Activated CD4-positive, alpha-beta T cell treated with anti-CD3 and anti-CD28 coated beads, Interleukin-2, amount 50 U/mL, for 24 hours (primary cell): ENCODE results near the gene BMP7.
"Not testable (repeated sequence)": the region's sequence is repeated elsewhere in the genome, so short reads cannot be mapped to it uniquely, and the experiment has no call there.

Experiments used
- DNase-seq, 2 donors: peaks; one replicate each; pipeline ENCODE4 v3.0.0-alpha.2; 2020; ENCODE audit warnings: low read depth in 1 of 2, low spot score in 1 of 2

The BMP7 gene

DNA sequence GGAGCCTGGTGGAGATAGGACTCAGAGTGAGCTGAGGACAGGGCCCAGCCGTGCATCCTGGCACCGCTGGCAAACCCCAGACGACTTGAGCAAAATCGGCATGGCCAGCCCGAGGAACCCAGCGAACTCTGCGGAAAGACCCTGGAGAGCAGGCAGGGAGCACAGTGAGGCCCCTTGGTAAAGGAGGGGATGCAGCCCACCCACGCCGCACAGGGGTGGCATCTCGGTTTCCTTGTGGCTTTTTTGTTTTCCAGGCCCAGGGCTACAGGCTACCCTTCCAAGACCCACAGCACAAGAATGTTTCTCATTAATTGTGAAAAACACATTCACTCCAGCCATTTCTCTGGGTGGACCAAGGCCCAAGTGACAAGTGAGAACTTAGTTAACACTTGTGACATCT lies 71.4 kb downstream of the BMP7 start:
- no peak for DNase-seq

DNA sequence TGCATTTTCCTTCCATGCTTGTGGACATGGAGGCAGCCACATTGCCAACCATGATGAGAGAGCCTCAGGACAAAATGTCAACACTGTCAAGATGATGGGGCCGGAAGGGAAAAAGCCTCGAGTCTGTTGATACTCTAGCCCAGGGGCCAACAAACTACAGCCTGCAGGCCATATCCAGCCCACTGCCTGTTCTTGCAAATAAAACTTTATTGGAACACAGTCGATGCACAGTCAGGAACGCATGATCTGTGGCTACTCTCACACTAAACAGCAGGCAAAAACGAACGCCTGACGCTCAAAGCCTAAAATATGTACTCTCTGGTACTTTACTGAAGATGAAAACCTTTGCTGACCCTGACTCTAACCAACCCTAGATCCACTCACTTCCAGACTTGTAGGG lies 72.3 kb downstream of the BMP7 start:
- no peak for DNase-seq

DNA sequence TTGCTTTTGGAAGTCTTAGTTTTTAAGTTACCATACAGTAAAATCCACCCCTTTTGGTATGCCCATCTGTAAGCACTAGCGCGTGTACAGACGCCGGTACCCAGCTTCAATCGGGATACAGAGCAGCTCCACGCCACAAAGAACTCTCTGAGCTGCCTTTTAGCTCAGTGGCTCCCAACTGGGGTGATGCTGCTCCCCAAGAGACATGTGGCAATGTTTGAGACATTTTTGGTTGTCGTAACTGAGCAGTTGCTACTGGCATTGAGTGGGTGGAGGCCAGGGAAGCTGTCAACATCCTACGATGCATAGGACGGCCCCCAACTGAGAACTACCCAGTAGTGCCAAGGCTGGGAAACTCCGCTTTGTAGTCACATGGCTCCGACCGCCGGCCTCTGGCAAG lies 73.3 kb downstream of the BMP7 start:
- no peak for DNase-seq

DNA sequence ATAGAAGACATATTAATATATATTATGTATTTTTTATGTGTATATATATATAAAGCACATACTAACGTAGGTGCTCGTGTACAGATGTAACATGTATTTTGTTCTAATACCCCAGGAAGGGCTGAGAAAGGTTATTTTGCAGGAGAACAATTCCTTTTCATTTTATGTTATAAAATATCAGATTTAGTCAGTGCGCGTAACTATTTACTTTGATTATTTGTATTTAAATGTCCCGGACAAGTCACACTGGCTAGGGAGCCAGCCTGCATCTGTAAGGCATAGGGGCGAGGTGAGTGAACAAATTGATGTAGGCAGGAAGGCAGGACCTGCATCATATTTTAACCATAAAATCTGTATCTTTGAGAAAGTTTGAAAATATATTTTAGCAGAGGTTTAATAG lies 74.1 kb downstream of the BMP7 start:
- DNase-seq = no peak

DNA sequence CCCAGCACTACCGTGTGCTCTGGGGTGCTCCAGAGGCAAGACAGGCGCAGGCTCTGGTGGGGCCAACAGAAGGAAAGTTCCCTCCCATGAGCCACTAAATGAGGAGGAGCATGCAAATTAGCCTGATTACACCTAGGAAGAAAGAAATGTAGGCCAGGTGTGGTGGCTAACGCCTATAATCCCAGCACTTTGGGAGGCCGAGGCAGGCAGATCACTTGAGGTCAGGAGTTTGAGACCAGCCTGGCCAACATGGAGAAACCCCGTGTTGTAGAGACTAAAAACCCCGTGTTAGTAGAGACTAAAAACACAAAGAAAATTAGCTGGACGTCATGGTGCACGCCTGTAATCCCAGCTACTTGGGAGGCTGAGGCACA lies 75.2 kb downstream of the BMP7 start:
- DNase-seq = not testable (repeated sequence)

DNA sequence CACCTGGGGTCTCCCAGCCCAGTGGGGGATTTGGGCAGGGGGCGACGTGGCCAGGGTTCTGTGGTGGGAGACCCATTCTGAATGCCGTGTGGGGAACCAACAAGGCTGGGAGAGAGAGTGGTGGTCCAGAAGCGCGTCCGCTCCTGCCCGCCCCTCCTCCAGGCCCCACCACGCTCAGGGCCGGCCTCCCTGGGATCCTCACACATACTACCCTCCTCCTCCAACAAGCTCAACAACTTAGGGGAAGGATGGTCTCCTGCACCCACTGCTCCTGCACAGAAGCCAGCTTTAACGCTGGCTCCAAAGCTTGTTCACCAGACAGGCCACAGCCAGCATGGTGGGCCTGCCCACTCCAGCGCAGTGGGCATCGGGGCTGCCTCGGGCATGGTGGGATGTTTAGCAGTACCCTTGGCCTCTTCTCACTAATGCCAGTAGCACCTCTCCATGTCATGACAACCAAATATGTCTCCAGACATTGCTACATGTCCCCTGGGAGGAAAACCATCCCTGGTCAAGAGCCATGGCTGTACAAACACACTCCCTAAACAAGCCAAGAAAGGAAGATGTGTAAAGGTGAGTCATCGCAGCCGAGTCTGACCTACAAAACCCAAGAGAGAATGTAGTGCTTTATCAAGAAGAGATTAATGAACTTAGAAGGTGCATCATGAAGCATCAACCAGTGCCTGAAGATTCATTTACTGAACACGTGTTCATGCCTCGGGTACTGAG lies 75.7 kb downstream of the BMP7 start:
- no peak for DNase-seq

DNA sequence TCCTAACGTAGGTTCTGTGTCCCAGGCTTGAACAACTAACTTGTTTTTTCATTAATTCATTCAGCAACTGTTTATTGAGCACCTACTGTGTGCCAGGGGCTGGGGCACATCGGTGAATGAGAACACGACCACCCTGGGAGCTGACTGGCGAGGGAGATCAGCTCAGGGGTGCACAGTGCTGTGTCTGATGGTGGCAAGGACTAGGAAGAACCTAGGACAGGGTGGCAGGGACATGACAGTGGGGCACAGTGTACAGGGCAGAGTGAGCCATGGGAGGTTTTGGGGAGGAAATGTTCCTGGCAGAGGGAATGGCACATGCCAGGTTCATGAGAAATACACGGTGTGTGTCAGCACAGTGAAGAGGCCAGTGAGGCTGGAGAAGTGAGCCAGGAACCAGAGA lies 76.7 kb downstream of the BMP7 start:
- no peak for DNase-seq

DNA sequence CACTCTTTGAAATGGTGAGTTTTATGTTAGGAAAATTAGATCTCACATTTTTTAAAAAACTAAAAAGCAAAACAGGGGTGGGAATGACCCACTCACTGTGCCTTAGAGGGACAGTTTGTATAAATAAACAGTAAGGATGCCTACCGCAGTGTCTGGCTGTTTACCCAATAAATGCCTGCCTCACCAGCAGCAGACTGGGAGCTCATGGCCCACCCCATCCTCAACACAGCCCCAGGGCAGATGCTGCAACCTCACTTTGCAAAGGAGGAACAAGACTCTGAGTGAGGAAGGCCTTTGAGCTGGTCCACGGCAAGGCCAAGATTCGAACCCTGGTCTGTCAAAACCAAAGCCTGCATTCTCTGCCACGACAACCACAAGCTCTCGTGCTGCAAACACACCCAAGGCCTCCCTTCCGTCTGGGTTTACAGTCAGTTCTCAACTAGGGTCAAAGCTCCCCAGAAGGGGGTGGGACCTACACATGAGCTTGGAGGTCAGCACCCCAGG lies 77.8 kb downstream of the BMP7 start:
- no peak for DNase-seq

DNA sequence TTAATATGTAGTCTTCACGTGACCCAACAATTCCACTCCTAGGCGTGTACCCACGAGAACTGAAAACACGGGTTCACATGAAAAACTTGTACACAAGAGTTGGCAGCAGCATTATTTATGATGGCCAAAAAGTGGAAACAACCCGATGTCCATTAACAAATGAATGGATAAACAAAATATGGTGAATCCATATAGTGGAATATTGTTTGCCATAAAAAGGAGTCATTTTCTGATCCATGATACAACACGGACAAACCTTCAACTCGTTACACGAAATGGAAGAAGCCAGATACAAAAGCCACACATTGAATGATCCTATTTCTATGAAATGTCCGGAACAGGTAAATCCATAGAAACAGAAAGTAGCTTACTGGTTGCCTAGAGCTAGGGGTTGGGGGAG lies 78.4 kb downstream of the BMP7 start:
- DNase-seq = no peak

DNA sequence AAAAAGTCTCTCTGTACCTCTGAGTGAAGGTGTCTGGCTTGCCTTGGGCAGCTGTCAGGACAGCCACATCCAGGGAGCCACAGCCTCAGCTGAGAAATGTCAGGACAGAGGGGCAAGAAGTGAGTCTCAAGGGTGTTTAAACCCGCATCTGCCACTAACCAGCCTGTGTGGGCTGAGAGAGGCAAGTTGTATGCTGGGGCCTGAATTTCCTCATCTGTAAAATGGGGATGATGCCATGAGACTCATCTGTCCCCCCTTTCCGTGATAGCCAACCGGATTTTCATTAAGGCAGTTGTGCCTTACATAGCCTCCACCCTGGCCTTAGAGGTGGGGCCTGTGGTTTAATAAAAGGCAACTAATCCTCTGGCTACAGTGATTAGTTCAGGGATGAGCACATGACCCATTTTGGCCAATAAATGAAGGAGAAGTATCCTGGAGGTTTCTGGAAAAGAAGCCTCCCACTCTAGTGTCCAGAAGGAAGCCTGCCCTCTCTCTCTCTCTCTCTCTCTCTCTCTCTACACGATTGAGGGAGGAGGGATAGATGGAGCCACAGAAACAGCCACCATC lies 79.3 kb downstream of the BMP7 start:
- DNase-seq = no peak

DNA sequence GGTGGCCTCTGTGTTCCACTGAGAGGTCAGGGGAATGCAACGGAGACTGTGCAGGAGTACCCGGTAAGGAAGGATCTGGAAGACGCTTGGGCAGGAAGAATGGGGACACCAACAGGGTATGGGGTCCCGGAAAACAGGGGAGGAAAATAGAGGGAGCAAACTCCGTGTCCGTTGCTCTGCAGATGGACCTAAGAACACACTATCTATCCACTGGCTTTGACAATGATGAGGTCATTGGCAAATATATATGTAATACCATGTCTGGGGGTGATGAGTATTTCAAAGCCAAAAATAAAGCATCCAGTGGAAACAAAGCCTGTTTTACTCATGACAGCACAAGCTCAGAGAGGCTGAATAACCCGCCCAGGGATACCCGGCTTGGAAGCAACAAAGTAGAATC lies 80.2 kb downstream of the BMP7 start:
- DNase-seq = no peak

DNA sequence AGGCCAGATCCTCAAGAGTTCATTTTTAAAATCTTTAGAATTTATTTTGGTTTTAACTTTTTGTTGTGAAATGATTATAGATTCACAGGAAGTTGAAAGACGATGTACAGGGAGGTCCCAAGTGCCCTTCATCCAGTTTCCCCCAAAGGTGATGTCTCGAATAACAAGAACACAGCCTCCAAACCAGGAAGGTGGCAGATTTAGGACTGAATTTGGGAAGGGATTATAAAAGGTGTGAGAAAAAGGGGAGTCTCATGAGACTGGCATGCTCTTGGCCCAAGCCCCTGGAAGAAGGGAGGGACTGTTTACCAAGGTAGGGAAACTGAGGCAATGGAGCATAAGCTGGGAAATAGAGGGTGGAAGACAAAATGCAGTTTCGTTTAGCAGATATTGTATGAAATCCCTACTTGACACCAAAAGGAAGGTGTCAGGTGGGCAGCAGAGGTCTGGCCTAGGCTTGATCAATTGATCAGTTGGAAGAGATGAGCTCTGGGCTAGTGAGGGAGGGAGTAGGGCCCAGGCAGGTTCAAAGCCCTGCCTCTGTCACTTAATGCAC lies 81.2 kb downstream of the BMP7 start:
- no peak for DNase-seq

DNA sequence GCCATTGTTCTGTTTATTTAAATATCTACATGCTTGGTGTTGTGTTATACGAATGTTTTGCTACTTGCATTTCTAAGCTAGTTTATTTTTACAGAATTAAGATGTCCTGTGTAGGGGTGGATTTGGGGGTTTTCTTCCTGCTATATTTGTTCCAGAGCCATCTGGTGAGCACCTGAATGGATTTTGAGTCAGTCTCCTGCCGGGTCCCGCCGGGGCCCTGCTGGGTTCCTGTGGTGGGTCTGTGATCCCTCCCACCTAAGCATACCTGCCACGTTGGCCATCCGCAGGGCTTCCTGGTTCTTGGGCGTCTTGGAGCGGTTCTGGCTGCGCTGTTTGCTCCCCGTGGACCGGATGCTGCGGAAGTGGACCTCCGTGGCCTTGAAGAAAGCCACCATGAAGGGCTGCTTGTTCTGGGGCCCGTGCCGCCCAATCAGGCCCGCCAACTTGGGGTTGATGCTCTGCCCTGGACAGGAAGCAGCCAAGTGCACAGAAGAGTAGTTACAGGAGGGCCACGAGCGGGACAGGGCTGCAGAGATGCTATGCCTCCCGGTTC lies 82.9 kb downstream of the BMP7 start:
- no peak for DNase-seq

DNA sequence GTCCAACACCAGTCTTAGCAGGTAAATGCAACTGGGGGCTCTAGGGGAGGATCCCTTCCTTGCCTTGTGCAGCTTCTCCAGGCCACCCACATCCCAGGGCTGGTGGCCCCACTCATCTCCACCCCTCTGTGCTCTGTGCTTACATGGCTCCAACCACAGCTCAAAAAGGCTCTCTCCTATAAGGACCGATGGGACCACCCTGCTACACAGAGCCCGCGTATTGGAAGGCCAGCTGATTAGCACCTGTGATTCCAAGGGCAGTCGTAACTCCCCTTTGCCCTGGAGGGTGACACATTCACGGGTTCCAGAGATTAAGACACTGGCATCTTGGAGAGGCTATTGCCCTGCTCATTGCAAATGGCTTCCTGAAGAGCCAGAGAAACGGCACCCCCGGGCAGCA lies 84.8 kb downstream of the BMP7 start:
- DNase-seq = no peak

DNA sequence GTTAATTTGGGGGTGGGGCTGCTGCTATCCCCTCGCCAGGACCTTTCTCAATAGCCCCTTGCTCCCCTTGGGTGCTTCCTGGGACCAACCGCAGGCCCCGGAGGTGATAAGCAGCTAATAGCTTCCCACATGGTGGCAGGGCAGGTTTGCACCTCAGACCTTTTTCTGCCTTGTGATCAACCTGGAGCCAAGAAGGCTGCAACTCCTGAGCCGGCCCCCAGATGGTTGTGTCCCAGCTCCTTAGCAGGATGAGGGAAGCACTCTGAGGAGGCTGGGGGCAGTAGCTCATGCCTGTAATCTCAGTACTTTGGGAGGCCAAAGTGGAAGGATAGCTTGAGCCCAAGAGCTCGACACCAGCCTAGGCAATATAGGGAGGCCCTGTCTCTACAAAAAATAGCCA lies 85.5 kb downstream of the BMP7 start:
- no peak for DNase-seq

DNA sequence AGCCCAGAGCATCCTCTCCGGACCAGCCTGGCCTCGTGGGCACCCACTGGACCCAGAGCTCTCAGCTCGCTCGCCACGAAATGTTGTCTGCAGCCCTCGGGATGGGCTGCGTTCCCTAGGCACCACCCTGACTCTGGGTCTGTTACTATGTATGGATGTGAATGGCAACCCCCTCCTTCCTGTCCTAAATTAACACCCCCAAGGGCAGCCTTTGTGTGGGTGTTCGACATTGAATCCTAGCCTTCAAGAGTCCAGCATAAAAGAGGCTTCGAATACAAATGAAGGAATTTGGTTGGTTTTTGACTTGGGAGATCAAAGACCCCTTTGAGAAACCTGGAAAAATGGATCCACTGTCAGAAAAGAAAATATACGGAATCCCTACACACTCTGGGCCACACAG lies 86.1 kb downstream of the BMP7 start:
- DNase-seq = no peak

DNA sequence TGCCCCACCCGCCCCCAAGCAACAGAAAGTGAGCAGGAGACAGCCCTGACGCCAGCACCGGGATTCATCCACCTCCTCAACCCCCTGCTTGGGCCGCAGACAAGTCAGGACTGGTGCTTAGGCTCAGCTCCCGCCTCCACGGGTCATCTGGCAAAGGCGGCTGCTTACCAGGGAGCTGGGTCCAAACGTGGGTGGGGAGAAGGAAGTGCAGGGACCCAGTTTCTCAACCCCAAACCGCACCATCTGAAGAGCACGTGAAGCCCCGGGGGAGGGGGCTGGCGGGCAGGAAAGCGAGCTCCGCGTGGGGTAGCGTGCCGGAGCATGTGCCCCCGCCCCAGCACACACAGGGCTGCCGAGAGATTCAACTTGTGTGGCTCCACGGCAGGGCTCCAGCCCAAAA lies 87.2 kb downstream of the BMP7 start:
- no peak for DNase-seq

DNA sequence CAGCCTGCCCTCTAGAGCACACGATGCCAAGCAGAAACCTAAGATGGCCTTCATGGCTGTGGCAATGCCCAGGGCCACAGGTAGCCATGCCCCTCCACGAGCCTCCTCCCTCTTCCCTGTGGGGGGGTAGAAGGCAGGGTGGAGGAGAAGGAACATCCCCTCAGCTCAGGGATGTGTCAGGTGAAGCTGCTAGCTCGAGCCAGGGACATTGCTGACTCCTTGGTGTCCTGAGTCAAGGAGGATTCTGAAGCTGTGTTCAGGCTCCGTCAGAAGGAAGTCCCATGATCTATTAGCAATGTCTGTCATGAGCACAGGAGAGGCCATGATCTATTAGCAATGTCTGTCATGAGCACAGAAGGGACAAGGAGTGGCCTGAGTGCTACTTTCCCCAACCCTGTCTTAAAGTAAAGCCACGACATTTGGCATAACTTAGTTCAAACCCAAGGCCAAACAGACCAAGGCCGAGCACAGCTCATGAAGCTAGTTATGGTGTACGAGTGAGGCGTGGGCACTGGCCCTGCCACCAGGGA lies 87.8 kb downstream of the BMP7 start:
- DNase-seq = no peak

DNA sequence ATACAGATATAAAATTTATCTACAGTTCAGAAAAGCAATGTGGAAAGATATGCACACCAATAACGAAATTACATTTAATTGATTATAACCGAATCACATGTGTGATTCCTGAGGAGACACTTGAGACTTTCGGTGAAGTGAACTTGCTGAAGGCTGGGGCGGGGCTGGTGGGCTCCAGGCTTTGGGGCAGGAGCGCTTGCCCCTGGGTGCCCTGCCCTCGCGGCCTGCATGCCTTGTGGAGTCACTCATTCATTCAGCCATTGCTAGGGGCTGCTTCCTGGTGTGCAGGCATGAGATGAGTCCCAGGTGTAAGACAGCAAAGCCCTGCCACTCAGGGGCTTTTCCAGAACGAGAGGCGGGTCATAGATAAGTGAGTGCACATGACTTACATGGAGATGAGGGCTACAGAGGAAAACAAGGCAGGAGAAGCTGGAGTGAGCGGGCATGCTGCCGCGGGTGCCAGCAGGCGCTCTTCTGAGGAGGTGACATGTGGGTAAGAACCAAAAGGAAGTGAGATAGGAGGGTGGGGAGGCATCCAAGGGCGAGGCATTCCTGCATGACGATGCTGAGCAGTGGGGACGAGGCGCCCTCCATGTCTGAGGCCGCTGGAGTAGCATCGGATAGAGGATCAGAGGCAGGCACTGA lies 88.7 kb downstream of the BMP7 start:
- no peak for DNase-seq

DNA sequence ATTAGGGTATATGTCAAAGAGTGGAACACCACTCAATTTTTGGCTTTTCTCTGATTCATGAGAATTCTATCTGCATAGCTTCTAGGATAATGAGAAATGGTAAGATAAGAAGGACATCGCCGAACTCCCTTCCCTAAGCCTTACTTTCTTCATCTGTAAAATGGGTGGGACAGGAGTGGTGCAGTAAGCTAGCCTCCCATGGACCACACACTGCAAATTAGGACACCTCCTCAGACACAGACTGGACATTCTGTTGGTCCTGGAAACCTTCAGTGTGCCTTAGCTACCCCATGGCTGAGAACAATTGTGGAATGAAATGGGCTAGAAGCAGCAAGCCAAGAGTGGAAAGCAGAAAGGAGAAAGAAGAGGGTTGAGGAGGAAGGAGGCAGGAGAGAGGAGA lies 89.6 kb downstream of the BMP7 start:
- DNase-seq = no peak

DNA sequence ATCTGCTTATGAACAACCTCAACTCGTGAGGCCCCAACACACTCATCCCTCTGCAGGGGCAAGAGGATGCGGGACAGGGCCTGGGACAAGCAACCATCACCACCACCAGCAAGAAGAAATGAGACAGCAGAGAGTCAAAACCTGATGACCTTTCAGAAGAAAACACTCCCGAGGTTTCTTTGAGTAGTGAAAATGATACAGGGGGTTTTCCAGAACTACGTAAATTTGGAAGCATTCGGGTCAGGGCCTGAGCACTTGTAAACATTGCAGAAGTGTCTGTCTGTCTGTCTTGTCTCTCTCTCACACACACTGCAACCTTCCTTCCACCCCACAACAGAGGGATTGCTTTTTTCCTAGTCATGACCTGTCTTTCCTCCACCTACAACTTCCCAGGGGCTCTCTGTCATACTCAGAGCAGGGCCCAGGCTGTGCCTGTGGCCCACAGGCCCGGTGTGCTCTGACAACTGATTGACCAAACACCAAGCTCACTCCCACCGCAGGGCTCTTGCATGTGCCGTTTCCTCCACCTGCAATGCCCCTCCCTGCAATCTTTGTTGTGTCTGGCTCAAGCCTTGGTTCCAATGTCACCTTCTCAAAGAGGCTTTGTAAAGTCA lies 90.9 kb downstream of the BMP7 start:
- DNase-seq = no peak
